ENCODE data around the gene RNF10. TPM values are rescaled to one million over a fixed set of nuclear protein-coding genes. Genes with fewer than 3 reads are reported as not detected.
"Not testable (repeated sequence)": the region's sequence is repeated elsewhere in the genome, so short reads cannot be mapped to it uniquely, and the experiment has no call there.

The RNF10 gene
- total RNA-seq, 1 donor = 122 TPM

DNA sequence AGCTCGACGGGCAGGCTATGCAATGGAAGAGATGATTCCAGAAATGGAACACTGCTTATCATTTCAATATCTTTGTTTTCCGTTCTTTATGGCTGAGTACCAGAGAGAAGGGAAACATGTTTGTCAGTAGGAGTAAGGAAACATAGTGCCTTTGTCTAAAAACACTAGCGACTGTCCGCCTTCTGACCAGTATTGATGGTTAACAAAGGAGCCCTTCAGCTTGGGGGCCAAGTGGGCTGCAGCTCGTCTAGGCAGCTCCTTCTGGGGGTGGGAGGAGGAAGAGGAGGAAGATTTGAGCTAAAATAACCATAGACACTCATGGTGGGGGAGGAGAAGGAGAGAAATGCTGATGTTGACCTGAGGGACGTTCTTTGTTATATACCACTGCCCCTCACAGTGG is 20.2 kb upstream of the RNF10 start:
- Histone ChIP-seq H3K4me3 (ENCODE audit: insufficient read depth, low read length) (no peak overlapping the region), H3K27ac (ENCODE audit: low read depth, low read length) (no peak overlapping the region), H3K36me3 (ENCODE audit: insufficient read depth, low read length) (peaks cover 25% of the 10 kb centered on the region), H3K79me2 (ENCODE audit: insufficient read depth, low read length) (no peaks in the 10 kb centered on the region), H2AFZ (ENCODE audit: low read length) (no peak overlapping the region), H3K27me3 (ENCODE audit: insufficient read depth, low read length) (no peaks in the 10 kb centered on the region), H3K4me2 (ENCODE audit: insufficient read depth, low read length) (no peak overlapping the region), H3K4me1 (ENCODE audit: insufficient read depth, low read length) (no peaks in the 10 kb centered on the region), H3K9me3 (ENCODE audit: low read depth, low read length) (no peaks in the 10 kb centered on the region), H4K20me1 (ENCODE audit: insufficient read depth, low read length) (no peaks in the 10 kb centered on the region)
- DNase-seq (ENCODE audit: insufficient read length, low spot score, missing footprints) = no peak
- TF ChIP-seq, protein P1, sequence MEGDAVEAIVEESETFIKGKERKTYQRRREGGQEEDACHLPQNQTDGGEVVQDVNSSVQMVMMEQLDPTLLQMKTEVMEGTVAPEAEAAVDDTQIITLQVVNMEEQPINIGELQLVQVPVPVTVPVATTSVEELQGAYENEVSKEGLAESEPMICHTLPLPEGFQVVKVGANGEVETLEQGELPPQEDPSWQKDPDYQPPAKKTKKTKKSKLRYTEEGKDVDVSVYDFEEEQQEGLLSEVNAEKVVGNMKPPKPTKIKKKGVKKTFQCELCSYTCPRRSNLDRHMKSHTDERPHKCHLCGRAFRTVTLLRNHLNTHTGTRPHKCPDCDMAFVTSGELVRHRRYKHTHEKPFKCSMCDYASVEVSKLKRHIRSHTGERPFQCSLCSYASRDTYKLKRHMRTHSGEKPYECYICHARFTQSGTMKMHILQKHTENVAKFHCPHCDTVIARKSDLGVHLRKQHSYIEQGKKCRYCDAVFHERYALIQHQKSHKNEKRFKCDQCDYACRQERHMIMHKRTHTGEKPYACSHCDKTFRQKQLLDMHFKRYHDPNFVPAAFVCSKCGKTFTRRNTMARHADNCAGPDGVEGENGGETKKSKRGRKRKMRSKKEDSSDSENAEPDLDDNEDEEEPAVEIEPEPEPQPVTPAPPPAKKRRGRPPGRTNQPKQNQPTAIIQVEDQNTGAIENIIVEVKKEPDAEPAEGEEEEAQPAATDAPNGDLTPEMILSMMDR (IDR thresholded peaks at IDR 0.05; ENCODE audit: extremely low read depth, low read depth, low read length) = no peak

DNA sequence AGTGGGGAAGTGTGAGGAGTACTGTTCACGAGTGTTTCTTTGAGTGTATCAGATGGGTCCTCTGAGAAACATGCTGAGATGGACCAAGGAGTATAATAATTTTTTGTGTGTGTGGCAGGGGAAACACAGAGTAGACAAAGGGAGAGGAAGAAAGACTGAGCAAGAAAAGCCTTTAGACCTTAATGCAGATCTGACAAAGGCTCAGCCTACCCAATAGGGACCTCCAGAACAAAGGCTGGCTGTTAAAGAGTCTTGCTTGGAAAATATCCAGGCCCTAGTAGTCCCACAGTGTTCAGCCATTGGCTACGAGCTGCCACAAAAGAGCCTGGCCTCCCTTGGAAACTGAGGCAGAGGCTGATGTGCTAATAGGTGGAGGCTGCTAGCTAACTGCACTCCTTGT is 18.7 kb upstream of the RNF10 start:
- TF ChIP-seq, protein P1 (IDR thresholded peaks at IDR 0.05; ENCODE audit: extremely low read depth, low read depth, low read length) = no peak
- H4K20me1 ChIP-seq (ENCODE audit: insufficient read depth, low read length) = no peaks in the 10 kb centered on the region

DNA sequence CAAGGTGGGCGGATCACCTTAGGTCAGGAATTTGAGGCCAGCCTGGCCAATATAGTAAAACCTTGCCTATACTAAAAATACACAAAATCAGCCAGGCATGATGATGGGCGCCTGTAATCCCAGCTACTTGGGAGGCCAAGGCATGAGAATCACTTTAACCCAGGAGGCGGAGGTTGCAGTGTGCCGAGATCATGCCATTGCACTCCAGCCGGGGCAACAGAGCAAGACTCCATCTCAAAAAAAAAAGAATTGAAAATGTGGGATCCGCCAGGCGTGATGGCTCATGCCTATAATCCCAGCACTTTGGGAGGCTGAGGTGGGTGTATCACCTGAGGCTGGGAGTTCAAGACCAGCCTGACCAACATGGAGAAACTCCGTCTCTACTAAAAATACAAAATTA is 14.8 kb upstream of the RNF10 start:
- H2AFZ ChIP-seq (ENCODE audit: low read length); DNase-seq (ENCODE audit: insufficient read length, low spot score, missing footprints); H3K27me3 ChIP-seq (ENCODE audit: insufficient read depth, low read length); H3K4me2 ChIP-seq (ENCODE audit: insufficient read depth, low read length); H3K4me1 ChIP-seq (ENCODE audit: insufficient read depth, low read length); H3K9me3 ChIP-seq (ENCODE audit: low read depth, low read length); H3K4me3 ChIP-seq (ENCODE audit: insufficient read depth, low read length); H4K20me1 ChIP-seq (ENCODE audit: insufficient read depth, low read length); H3K79me2 ChIP-seq (ENCODE audit: insufficient read depth, low read length); H3K27ac ChIP-seq (ENCODE audit: low read depth, low read length): not testable (repeated sequence)
- H3K36me3 ChIP-seq (ENCODE audit: insufficient read depth, low read length) = peaks cover 15% of the 10 kb centered on the region

More for the DNA sequence above, 18.7 kb upstream of the RNF10 start:
- H3K9me3 ChIP-seq (ENCODE audit: low read depth, low read length) = no peaks in the 10 kb centered on the region
- no peak overlapping the region for H3K4me3 ChIP-seq (ENCODE audit: insufficient read depth, low read length)
- H3K36me3 ChIP-seq (ENCODE audit: insufficient read depth, low read length) = peaks cover 17% of the 10 kb centered on the region
- H2AFZ ChIP-seq (ENCODE audit: low read length) = no peak overlapping the region
- H3K27ac ChIP-seq (ENCODE audit: low read depth, low read length) = no peak overlapping the region
- no peaks in the 10 kb centered on the region for H3K4me1 ChIP-seq (ENCODE audit: insufficient read depth, low read length)
- no peak overlapping the region for H3K4me2 ChIP-seq (ENCODE audit: insufficient read depth, low read length)
- H3K27me3 ChIP-seq (ENCODE audit: insufficient read depth, low read length) = no peaks in the 10 kb centered on the region
- no peak for DNase-seq (ENCODE audit: insufficient read length, low spot score, missing footprints)
- no peaks in the 10 kb centered on the region for H3K79me2 ChIP-seq (ENCODE audit: insufficient read depth, low read length)

DNA sequence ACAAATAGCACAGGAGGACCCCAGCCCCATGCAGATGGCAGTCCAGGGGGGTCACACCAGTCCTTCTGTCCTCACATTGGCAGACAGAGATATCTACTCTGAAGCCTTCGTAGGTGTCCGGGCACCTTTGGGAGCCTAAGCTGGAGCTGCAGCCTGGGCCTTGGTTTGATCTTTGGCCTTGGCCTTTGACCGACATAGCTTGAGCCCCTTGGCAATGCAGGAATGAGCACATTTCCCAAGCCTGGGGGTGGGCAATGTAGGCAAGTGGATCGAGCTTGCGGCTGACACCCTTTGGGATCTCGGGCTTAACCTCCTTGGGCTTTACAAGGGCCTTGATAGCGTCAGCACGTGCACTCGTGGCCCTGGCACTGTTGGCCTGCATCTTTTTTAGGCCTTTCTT is 11.6 kb upstream of the RNF10 start:
- Histone ChIP-seq H3K4me2 (ENCODE audit: insufficient read depth, low read length) (no peak overlapping the region), H3K79me2 (ENCODE audit: insufficient read depth, low read length) (no peaks in the 10 kb centered on the region), H3K4me1 (ENCODE audit: insufficient read depth, low read length) (peaks cover 6% of the 10 kb centered on the region), H4K20me1 (ENCODE audit: insufficient read depth, low read length) (no peaks in the 10 kb centered on the region), H3K27me3 (ENCODE audit: insufficient read depth, low read length) (no peaks in the 10 kb centered on the region), H3K36me3 (ENCODE audit: insufficient read depth, low read length) (peaks cover 3% of the 10 kb centered on the region), H2AFZ (ENCODE audit: low read length) (no peak overlapping the region), H3K4me3 (ENCODE audit: insufficient read depth, low read length) (no peak overlapping the region), H3K9me3 (ENCODE audit: low read depth, low read length) (no peaks in the 10 kb centered on the region), H3K27ac (ENCODE audit: low read depth, low read length) (no peak overlapping the region)
- TF ChIP-seq, protein P1 (IDR thresholded peaks at IDR 0.05; ENCODE audit: extremely low read depth, low read depth, low read length) = no peak
- no peak for DNase-seq (ENCODE audit: insufficient read length, low spot score, missing footprints)
